SK-N-MC (cell line): ENCODE results near the gene FBXL20.

Experiments used
- EZH2 ChIP-seq: fragments of 200-600 bp; sonication (generic); IDR thresholded peaks from one replicate; pipeline ENCODE4 v1.6.1; 2017; ENCODE audit warnings: antibody characterized with exemption
- POLR2AphosphoS5 ChIP-seq: IDR thresholded peaks from 2 replicates; pipeline ENCODE4 v1.6.1; 2012; ENCODE audit warnings: mild to moderate bottlenecking, low read depth, low read length, borderline replicate concordance

DNA sequence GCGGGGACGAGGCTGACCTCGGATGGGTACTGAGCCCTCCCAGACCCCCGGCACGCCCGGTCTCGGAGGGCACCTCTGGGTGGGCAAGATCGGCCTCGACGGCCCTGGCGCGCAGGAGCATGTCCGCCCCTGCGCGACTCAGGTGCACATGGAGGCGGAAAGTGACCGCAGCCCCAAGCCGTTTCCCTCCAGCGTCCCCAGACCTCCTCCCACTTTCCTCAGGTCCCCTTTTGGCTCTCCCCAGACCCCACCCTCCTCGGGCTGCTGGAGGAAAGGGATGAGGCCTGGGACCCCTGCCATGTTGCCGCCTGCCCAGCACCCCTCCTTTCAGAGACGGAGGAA is 191.4 kb downstream of the FBXL20 start:
- TF ChIP-seq EZH2: no peak
- no peak for TF ChIP-seq POLR2AphosphoS5
